Astrocyte of the cerebellum (primary cell): ENCODE measurements around the gene NOL4.

Experiments used
- DNase-seq: peaks from one replicate; pipeline ENCODE4 v3.0.0-alpha.2; 2011; ENCODE audit warnings: low read depth
- H3K4me3 ChIP-seq: 2 replicates; pipeline ENCODE4 v1.5.1; 2011; ENCODE audit warnings: mild to moderate bottlenecking, low read depth, low read length, moderate library complexity
- CTCF ChIP-seq: IDR thresholded peaks from 2 replicates; pipeline ENCODE4 v1.5.1; 2012; ENCODE audit warnings: low read length, low read depth, moderate library complexity, mild to moderate bottlenecking; ENCODE audit errors: missing control alignments
- in situ Hi-C: cut with HindIII; loops from 2 replicates; pipeline ENCODE4 v1.10.0; 2017; ENCODE audit warnings: low sequenced_read_pairs

The NOL4 gene

GRCh38 chr18:34194239-34194638 is 30.5 kb downstream of the NOL4 start:
- H3K4me3 ChIP-seq = no peak overlapping the region
- in situ Hi-C loops = no loop called here

GRCh38 chr18:34189656-34190435 is 34.9 kb downstream of the NOL4 start:
- in situ Hi-C loops = no loop called here
- TF ChIP-seq CTCF = no peak
- H3K4me3 ChIP-seq = no peak overlapping the region
- no peak for DNase-seq

More at GRCh38 chr18:34194239-34194638, 30.5 kb downstream of the NOL4 start:
- TF ChIP-seq CTCF = no peak
- no peak for DNase-seq
